HepG2 (cell line): Measurements from ENCODE around the gene ADAMTS4. TPM values are rescaled to one million over a fixed set of nuclear protein-coding genes. Genes with fewer than 3 reads are reported as not detected.

Experiments used
- ARNTL ChIP-seq: sonication (generic); formaldehyde crosslinking; IDR thresholded peaks from 2 replicates; pipeline ENCODE4 v1.4.0; 2020; ENCODE audit warnings: mild to moderate bottlenecking, missing genetic modification reagents
- ERF ChIP-seq: IDR thresholded peaks from 2 replicates; pipeline ENCODE4 v1.6.1; 2018; ENCODE audit warnings: missing biosample characterization, missing genetic modification reagents
- HIC2 ChIP-seq: sonication (generic); formaldehyde crosslinking; IDR thresholded peaks from 2 replicates; pipeline ENCODE4 v1.9.0; 2022; ENCODE audit warnings: low read depth, missing genetic modification reagents
- HIVEP1 ChIP-seq: sonication (generic); formaldehyde crosslinking; IDR thresholded peaks from 2 replicates; pipeline ENCODE4 v1.4.0; 2020; ENCODE audit warnings: mild to moderate bottlenecking, missing genetic modification reagents
- HOXD1 ChIP-seq: sonication (generic); formaldehyde crosslinking; IDR thresholded peaks from 2 replicates; pipeline ENCODE4 v1.5.0; 2020; ENCODE audit warnings: missing genetic modification reagents
- IRX3 ChIP-seq: sonication (generic); formaldehyde crosslinking; IDR thresholded peaks from 2 replicates; pipeline ENCODE4 v1.8.1; 2023; ENCODE audit warnings: mild to moderate bottlenecking, low read depth, missing genetic modification reagents, borderline replicate concordance
- NRL ChIP-seq: sonication (generic); formaldehyde crosslinking; IDR thresholded peaks from 2 replicates; pipeline ENCODE4 v1.5.0; 2020; ENCODE audit warnings: missing genetic modification reagents, mild to moderate bottlenecking, moderate library complexity, borderline replicate concordance
- RNF219 ChIP-seq: sonication (generic); formaldehyde crosslinking; IDR thresholded peaks from 2 replicates; pipeline ENCODE4 v1.5.0; 2020; ENCODE audit warnings: mild to moderate bottlenecking, missing genetic modification reagents
- SMYD3 ChIP-seq: sonication (generic); formaldehyde crosslinking; IDR thresholded peaks from 2 replicates; pipeline ENCODE4 v1.8.1; 2023; ENCODE audit warnings: mild to moderate bottlenecking, missing genetic modification reagents
- SP1 ChIP-seq, 2 experiments: fragments of 450-650 bp in 1 of 2; sonication (generic) in 1 of 2; formaldehyde crosslinking in 1 of 2; IDR thresholded peaks; 2 replicates each; pipeline versions ENCODE4 v1.4.0 to v1.6.1; 2016 to 2020; ENCODE audit warnings: missing genetic modification reagents in 1 of 2
- ZFAT ChIP-seq: sonication (generic); formaldehyde crosslinking; conservative IDR thresholded peaks from 2 replicates; pipeline ENCODE4 v1.8.1; 2023; ENCODE audit warnings: missing genetic modification reagents, inconsistent platforms
- ZKSCAN1 ChIP-seq: fragments of 150-350 bp; IDR thresholded peaks from 2 replicates; pipeline ENCODE4 v1.6.1; 2014; ENCODE audit warnings: low read length
- ZMAT3 ChIP-seq: sonication (generic); formaldehyde crosslinking; conservative IDR thresholded peaks from 2 replicates; pipeline ENCODE4 v1.7.0; 2021; ENCODE audit warnings: missing genetic modification reagents
- ZNF10 ChIP-seq: sonication (generic); formaldehyde crosslinking; IDR thresholded peaks from 2 replicates; pipeline ENCODE4 v1.4.0; 2020; ENCODE audit warnings: mild to moderate bottlenecking, low read depth, missing genetic modification reagents, borderline replicate concordance
- ZNF207 ChIP-seq: fragments of 450-650 bp; IDR thresholded peaks from 2 replicates; pipeline ENCODE4 v1.6.1; 2016; ENCODE audit warnings: antibody characterized with exemption, borderline replicate concordance
- ZNF549 ChIP-seq: sonication (generic); formaldehyde crosslinking; IDR thresholded peaks from 2 replicates; pipeline ENCODE4 v1.5.0; 2020; ENCODE audit warnings: missing genetic modification reagents
- ZNF629 ChIP-seq: sonication (generic); formaldehyde crosslinking; conservative IDR thresholded peaks from 2 replicates; pipeline ENCODE4 v1.5.0; 2020; ENCODE audit warnings: missing genetic modification reagents
- ZNF83 ChIP-seq: sonication (generic); formaldehyde crosslinking; IDR thresholded peaks from 2 replicates; pipeline ENCODE4 v1.4.0; 2020; ENCODE audit warnings: missing genetic modification reagents, mild to moderate bottlenecking, borderline replicate concordance
- polyA plus RNA-seq, 8 experiments: library from polyadenylated mRNA; depleted of rRNA in 3 of 8; stranded (reverse) in 7 of 8; unstranded in 1 of 8; fragments of >200 nt; fragmentation: Illumina TruSeq in 4 of 8; extraction: Trizol in 4 of 8; gene quantifications; 2 replicates each; pipeline versions ENCODE4 v1.2.1 to v1.2.3, GENCODE V29; 2011 to 2016; ENCODE audit warnings: low read depth in 4 of 8, missing spikeins in 1 of 8, mixed read lengths in 1 of 8; ENCODE audit not compliant: insufficient read depth in 1 of 8
- total RNA-seq, 5 experiments: library from RNA; depleted of rRNA; stranded (reverse); fragments of >200 nt; fragmentation: Illumina TruSeq; extraction: Trizol; gene quantifications; 2 replicates each; pipeline ENCODE4 v1.2.3, GENCODE V29; 2016; ENCODE audit warnings: low read depth in 1 of 5
- TF ChIP-seq, protein P1 (sequence below): sonication (generic); formaldehyde crosslinking; IDR thresholded peaks from 2 replicates; pipeline ENCODE4 v1.5.0; 2020; ENCODE audit warnings: mild to moderate bottlenecking, missing genetic modification reagents, borderline replicate concordance

ADAMTS4 gene
- total and polyA plus RNA-seq, 2 of the 13 experiments (the other 11 are each of a cell fraction or from before 2014, with no cell fraction given) = 0.51 to 1.7 TPM

- TF ChIP-seq ZNF10 (CRISPR knock-in tag) (no peak), ZNF549 (no peak), HIVEP1 (CRISPR knock-in tag) (peak; percentile 59; the same call in 1 of the 2 replicates), HIC2 (no peak), SP1 (IDR thresholded peaks at IDR 0.05) (no peak), SP1 (CRISPR knock-in tag; IDR thresholded peaks at IDR 0.05) (peak; percentile 63), ZNF207 (no peak), SMYD3 (CRISPR knock-in tag) (peak; percentile 30; the same call in 1 of the 2 replicates), ZMAT3 (CRISPR knock-in tag) (peak; percentile 45; the same call in 1 of the 2 replicates), HOXD1 (CRISPR knock-in tag) (no peak), ERF (CRISPR knock-in tag) (peak; percentile 51), ZNF629 (no peak), ZKSCAN1 (no peak), NRL (CRISPR knock-in tag) (peak; percentile 65; the same call in 1 of the 2 replicates), ZFAT (CRISPR knock-in tag) (no peak), IRX3 (peak; percentile 44; the same call in 1 of the 2 replicates), ZNF83 (CRISPR knock-in tag) (no peak), ARNTL (CRISPR knock-in tag) (0 out of 2 replicates have a peak, but pooled peaks have one; percentile 30), RNF219 (CRISPR knock-in tag) (no peak)
- TF ChIP-seq, protein P1, sequence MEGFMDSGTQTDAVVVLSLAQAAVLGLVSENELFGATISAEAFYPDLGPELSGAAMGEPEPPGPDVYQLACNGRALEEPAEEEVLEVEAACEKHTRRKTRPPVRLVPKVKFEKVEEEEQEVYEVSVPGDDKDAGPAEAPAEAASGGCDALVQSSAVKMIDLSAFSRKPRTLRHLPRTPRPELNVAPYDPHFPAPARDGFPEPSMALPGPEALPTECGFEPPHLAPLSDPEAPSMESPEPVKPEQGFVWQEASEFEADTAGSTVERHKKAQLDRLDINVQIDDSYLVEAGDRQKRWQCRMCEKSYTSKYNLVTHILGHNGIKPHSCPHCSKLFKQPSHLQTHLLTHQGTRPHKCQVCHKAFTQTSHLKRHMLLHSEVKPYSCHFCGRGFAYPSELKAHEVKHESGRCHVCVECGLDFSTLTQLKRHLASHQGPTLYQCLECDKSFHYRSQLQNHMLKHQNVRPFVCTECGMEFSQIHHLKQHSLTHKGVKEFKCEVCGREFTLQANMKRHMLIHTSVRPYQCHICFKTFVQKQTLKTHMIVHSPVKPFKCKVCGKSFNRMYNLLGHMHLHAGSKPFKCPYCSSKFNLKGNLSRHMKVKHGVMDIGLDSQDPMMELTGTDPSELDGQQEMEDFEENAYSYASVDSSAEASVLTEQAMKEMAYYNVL = no peak
Observed at GRCh38 chr1:161201836-161202712, 3.2 kb upstream of the ADAMTS4 start, which contains the start of gene NDUFS2 (continued).
